HUES48 (cell line): ENCODE data around the gene TSPAN3.

Experiments
- H3K27ac ChIP-seq: one replicate; pipeline ENCODE4 v1.7.0; 2013; ENCODE audit warnings: low read depth, low read length, inconsistent platforms
- H3K27me3 ChIP-seq: 2 replicates; pipeline ENCODE4 v1.6.1; 2013; ENCODE audit warnings: mild to moderate bottlenecking, low read length; ENCODE audit not compliant: control insufficient read depth, insufficient read depth
- H3K36me3 ChIP-seq: 2 replicates; pipeline ENCODE4 v1.6.1; 2013; ENCODE audit warnings: low read length; ENCODE audit not compliant: control insufficient read depth, insufficient read depth
- H3K4me1 ChIP-seq: 2 replicates; pipeline ENCODE4 v1.6.1; 2013; ENCODE audit warnings: mild to moderate bottlenecking, low read length; ENCODE audit not compliant: control insufficient read depth, insufficient read depth
- H3K4me3 ChIP-seq: 2 replicates; pipeline ENCODE4 v1.5.1; 2013; ENCODE audit warnings: mild to moderate bottlenecking, low read depth, low read length
- H3K9ac ChIP-seq: 2 replicates; pipeline ENCODE4 v1.6.1; 2013; ENCODE audit warnings: mild to moderate bottlenecking, low read depth, low read length, moderate library complexity
- H3K9me3 ChIP-seq: 2 replicates; pipeline ENCODE4 v1.6.1; 2013; ENCODE audit warnings: low read length; ENCODE audit not compliant: control insufficient read depth, insufficient read depth

Gene TSPAN3

DNA sequence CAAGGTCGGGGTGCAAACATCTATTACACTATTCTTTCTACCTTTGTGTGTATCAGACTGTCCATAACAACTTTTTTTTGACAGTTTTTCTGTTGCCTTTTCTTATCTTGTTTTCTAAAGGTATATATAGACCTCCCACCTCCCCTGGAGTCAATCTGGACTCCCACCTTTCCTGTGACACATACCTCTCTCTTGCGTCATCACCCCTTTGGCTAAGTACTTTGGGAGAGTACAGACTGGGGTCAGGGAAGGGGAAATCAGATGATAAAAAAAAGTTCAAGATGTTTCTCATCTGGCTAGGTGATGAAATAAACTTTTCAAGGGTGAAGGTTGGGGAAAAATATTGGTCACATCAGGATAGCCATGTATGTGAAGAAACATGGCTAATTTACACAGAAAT lies 17.2 kb downstream of the TSPAN3 start:
- Histone ChIP-seq H3K4me1 (peaks cover 24% of the 10 kb centered on the region), H3K36me3 (peaks cover 35% of the 10 kb centered on the region), H3K27ac (no peak overlapping the region), H3K27me3 (no peaks in the 10 kb centered on the region), H3K9me3 (no peaks in the 10 kb centered on the region), H3K9ac (no peak overlapping the region), H3K4me3 (no peak overlapping the region)

DNA sequence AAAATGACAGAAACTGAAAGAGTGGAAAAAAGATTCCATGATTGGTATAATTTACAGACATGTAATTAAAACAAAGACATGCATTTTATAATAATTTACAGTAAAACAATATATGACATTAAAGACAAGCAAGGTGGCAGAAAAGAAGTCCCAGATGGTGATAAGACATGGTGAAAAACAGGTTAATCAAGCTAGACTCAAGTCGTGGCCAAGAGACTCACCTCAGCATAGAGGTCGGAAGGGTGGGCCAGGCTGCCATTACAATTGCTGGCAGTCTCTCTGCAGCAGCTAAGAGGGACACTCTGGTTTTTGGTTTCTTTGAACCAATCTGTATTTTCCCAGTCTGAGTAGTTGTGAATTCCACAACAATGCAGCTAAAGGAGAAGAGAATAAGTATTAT lies 18.4 kb downstream of the TSPAN3 start:
- H3K27ac ChIP-seq, result no peak overlapping the region
- H3K9me3 ChIP-seq, result no peaks in the 10 kb centered on the region
- no peak overlapping the region for H3K9ac ChIP-seq
- H3K4me3 ChIP-seq, result no peak overlapping the region
- H3K36me3 ChIP-seq, result peaks cover 46% of the 10 kb centered on the region
- H3K27me3 ChIP-seq, result no peaks in the 10 kb centered on the region
- peaks cover 20% of the 10 kb centered on the region for H3K4me1 ChIP-seq

- no peaks in the 10 kb centered on the region for H3K27me3 ChIP-seq
- peaks cover 4% of the 10 kb centered on the region; the same call in 1 of the 2 replicates for H3K4me1 ChIP-seq
- no peak overlapping the region for H3K27ac ChIP-seq
- no peak overlapping the region for H3K4me3 ChIP-seq
- no peaks in the 10 kb centered on the region for H3K9me3 ChIP-seq
- H3K9ac ChIP-seq, result no peak overlapping the region
- peaks cover 84% of the 10 kb centered on the region for H3K36me3 ChIP-seq
Measured at GRCh38 chr15:77048135-77048876, 22.6 kb downstream of the TSPAN3 start.

DNA sequence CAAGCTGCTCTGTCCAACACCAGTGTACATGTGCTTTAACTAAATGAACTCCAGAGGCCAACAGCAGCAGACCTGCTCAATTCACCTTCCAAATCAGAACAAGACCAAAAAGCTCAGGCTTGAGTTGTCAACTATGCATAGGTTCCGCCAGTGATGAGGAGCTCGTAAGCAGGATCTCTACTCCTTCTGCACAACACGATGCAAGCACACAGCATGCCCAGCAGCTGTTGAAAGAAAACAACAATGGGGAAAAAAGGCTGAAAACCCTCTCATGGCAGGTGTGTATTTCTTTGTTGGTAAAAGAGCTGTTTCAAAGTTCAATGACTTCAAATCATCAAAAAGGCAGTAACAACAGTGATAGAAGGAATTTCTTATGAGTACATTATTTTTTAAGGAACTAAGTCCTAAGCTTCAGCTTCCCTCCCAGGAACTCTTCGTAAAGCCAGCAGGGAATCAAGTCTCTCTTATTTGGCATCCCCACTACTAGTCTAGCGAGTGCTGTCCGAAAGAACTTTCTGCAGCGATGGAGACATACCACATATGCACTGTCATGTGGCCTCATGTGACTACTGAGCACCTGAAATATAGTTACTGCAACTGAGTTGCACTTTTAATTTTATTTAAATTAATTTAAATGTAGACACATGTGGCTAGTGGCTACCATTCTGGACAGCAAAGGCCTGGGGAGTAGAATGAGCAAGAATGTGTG lies 24.1 kb downstream of the TSPAN3 start:
- Histone ChIP-seq H3K27me3 (no peaks in the 10 kb centered on the region), H3K9ac (no peak overlapping the region), H3K9me3 (no peaks in the 10 kb centered on the region), H3K4me1 (no peaks in the 10 kb centered on the region), H3K36me3 (peaks cover 87% of the 10 kb centered on the region), H3K4me3 (no peak overlapping the region), H3K27ac (no peak overlapping the region)

DNA sequence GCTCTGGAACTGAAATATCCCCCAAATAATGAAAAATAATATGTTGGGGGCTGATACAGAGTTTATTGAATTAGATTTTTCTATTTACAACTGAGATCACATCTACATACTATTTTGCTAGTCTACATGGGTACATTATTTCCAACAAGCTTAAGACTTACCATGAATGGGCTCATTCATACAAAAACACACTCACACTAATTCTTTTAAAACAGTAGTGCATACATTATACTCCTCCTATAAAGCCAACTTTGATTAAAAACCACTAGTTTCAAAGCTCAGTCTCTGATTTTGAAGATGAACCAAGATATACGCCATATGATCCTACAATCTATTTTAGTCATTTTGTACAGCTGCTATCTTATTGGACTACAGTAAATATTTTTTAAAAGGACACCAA lies 24.9 kb downstream of the TSPAN3 start:
- H3K36me3 ChIP-seq, result peaks cover 84% of the 10 kb centered on the region

DNA sequence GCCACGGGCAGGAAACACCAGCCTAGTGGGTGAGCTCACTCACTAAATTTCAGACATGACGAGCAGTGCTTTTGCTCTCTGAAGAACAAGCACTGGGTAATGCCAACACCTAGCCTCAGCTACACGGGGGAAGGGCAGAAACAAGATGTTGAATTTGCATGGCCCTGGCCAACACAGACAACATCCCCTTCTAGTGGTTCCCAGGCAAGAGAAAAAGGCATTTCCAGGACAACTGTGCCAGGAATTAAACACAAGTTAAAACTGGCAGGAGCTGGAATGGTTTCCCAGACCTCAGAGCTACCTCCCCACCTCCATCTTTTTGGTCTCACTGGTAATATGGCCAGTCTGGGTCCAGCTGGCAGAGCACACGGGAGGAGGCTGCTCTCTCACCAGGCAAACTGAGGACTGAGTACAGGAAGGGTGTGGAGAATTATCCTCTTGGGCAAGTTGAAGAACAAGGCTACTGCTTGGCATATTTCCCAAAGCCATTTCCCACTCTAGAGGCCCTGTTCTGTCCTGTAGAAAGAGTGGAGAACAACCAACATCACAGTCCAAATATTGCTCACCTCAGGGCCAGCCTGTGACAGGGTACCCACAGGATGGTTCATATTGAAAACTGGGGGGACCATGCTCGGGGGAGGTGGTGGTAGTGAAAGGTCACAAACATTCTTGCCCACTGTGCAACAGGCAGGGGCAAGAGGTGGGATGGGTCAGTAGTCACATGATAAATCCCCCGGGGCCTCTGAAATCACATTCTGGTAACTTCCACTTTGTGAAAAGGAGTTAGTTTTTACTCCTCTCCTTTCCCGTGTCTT lies 26.5 kb downstream of the TSPAN3 start:
- H3K4me3 ChIP-seq, result no peak overlapping the region
- H3K9ac ChIP-seq, result no peak overlapping the region
- H3K27me3 ChIP-seq, result no peaks in the 10 kb centered on the region
- peaks cover 72% of the 10 kb centered on the region for H3K36me3 ChIP-seq
- H3K9me3 ChIP-seq, result no peaks in the 10 kb centered on the region
- H3K27ac ChIP-seq, result no peak overlapping the region
- H3K4me1 ChIP-seq, result no peaks in the 10 kb centered on the region

More for the DNA sequence above, 24.9 kb downstream of the TSPAN3 start:
- Histone ChIP-seq H3K4me1 (no peaks in the 10 kb centered on the region), H3K9ac (no peak overlapping the region), H3K4me3 (no peak overlapping the region), H3K9me3 (no peaks in the 10 kb centered on the region), H3K27me3 (no peaks in the 10 kb centered on the region), H3K27ac (no peak overlapping the region)

DNA sequence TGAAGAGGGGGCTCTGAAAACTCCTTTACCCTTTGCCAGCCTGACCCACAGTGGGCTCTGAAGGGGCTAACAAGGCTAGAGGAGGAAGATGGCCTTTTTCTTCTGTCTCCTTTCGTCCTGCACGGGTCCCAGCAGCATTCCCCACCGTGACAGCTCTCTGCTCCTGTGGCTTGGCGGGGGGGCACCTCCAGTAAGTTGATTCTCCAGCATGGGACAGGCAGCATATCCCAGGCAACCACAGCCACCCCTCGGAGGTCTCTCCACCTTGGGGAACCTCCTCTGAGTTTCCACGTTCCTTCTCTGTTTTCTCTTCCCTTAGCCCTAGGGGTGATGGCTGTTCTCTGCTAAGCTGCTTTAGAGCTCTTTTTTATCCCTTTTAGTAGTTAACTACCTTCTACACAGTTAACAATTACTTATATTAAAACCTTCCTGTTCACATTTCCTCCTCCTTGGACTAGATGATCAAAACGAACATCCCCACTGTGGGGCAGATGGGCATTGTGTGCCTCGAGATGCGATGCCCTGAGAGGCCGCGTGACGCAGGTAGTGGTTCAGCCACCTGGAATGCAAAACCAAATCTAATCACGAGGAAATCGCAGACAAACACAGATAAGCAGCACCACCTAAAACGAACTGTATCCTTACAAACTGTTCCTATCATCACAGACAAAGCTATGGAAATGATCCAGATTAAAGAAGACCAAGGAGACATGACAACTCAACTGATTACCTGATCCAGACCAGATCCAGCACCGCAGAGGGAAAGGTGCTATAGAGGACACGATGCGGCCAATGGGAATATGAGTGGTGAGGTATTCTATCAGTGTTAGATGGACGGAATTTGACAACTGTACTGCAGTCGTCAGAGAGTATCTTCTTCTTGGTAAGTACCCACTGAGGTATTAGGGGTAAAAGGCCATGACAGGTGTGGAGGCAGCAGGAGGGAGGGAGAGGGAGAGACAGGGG lies 27.7 kb downstream of the TSPAN3 start:
- Histone ChIP-seq H3K27ac (no peak overlapping the region), H3K9me3 (no peaks in the 10 kb centered on the region), H3K4me1 (no peaks in the 10 kb centered on the region), H3K36me3 (peaks cover 64% of the 10 kb centered on the region), H3K27me3 (no peaks in the 10 kb centered on the region), H3K9ac (no peak overlapping the region), H3K4me3 (no peak overlapping the region)

DNA sequence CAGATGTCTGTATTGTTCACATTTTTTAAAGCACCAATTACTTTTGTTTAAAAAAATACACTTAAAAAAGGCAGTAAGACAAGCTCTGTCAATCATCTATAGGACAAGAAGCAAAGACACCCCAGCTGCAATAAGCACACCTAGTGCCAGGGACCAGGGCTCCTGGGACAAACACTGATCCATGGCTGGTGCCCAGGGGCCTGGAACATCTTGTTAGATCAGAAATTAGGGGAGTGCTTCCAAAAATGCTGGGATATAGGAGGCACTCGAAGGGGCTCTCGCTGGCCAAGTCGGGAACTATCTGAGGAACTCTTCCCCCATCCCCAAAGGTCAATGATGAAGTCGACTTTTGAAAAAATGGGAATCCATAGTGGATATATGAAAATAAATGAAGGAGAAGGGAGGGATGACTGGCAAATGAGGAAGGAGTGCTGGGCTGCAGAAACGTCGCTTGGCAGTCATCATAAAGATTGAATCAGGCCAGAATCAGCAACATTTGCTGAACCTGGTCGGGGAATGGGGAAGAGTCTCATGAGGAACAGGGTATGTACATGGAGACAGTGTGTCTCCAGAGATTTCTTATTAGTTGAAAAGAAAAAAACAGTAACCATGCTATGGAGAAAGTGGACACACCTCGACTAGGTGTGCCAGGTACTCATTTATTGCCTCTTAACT lies 28.5 kb downstream of the TSPAN3 start:
- 0 out of 2 replicates have a peak, but pooled peaks cover 4% of the 10 kb centered on the region for H3K9me3 ChIP-seq
- H3K27me3 ChIP-seq, result no peaks in the 10 kb centered on the region
- no peak overlapping the region for H3K9ac ChIP-seq
- no peaks in the 10 kb centered on the region for H3K4me1 ChIP-seq
- H3K4me3 ChIP-seq, result no peak overlapping the region
- H3K36me3 ChIP-seq, result peaks cover 55% of the 10 kb centered on the region
- H3K27ac ChIP-seq, result no peak overlapping the region

- Histone ChIP-seq H3K9me3 (0 out of 2 replicates have a peak, but pooled peaks cover 4% of the 10 kb centered on the region), H3K4me3 (no peak overlapping the region), H3K36me3 (peaks cover 38% of the 10 kb centered on the region), H3K27me3 (no peaks in the 10 kb centered on the region), H3K4me1 (no peaks in the 10 kb centered on the region), H3K27ac (no peak overlapping the region), H3K9ac (no peak overlapping the region)
Measured at GRCh38 chr15:77040673-77041072, 30.2 kb downstream of the TSPAN3 start.

DNA sequence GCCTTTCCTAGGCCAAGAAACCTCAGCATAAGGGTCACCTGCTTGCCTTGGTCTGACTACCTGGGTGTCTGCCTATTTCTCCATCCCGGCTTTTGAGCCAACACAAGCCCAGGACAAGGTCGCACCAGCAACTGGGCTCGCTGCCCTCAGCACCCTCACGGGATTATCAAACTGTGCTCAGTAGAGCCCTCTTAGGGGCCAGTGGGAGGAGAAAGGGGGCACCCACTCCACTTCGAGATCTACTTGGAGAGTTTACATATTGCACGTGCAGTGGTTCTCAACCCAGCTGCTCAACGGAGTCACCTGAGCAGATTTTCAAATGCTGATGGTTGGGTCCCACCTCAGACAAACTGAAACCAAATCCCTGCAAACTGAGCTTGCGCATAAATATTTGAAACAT lies 31.1 kb downstream of the TSPAN3 start:
- Histone ChIP-seq H3K36me3 (peaks cover 30% of the 10 kb centered on the region), H3K9me3 (0 out of 2 replicates have a peak, but pooled peaks cover 4% of the 10 kb centered on the region), H3K9ac (no peak overlapping the region), H3K27ac (no peak overlapping the region), H3K4me1 (no peaks in the 10 kb centered on the region), H3K4me3 (no peak overlapping the region), H3K27me3 (no peaks in the 10 kb centered on the region)
